Activated CD4-positive, alpha-beta T cell treated with anti-CD3 and anti-CD28 coated beads, Interleukin-2, amount 50 U/mL, for 16 hours (primary cell): ENCODE measurements around the gene AGAP1.
"Not testable (repeated sequence)": the region's sequence is repeated elsewhere in the genome, so short reads cannot be mapped to it uniquely, and the experiment has no call there.

Experiments used
- DNase-seq: peaks from one replicate; pipeline ENCODE4 v3.0.0-alpha.2; 2020

The AGAP1 gene

GRCh38 chr2:236120829-236121228 is 627.0 kb downstream of the AGAP1 start:
- no peak for DNase-seq

- no peak for DNase-seq
Observed at GRCh38 chr2:236121546-236121945, 627.7 kb downstream of the AGAP1 start.

GRCh38 chr2:236122236-236122635 is 628.4 kb downstream of the AGAP1 start:
- DNase-seq: no peak

GRCh38 chr2:236123716-236124115 is 629.9 kb downstream of the AGAP1 start:
- no peak for DNase-seq

- no peak for DNase-seq
Observed at GRCh38 chr2:236124182-236124893, 630.5 kb downstream of the AGAP1 start.

GRCh38 chr2:236125541-236125940 is 631.7 kb downstream of the AGAP1 start:
- no peak for DNase-seq

GRCh38 chr2:236127010-236127409 is 633.2 kb downstream of the AGAP1 start:
- DNase-seq: no peak

GRCh38 chr2:236128321-236128720 is 634.5 kb downstream of the AGAP1 start:
- DNase-seq: no peak

- no peak for DNase-seq
Observed at GRCh38 chr2:236129935-236130334, 636.1 kb downstream of the AGAP1 start.

- DNase-seq: no peak
Observed at GRCh38 chr2:236130349-236130998, 636.6 kb downstream of the AGAP1 start.

GRCh38 chr2:236131073-236131692 is 637.3 kb downstream of the AGAP1 start:
- no peak for DNase-seq

GRCh38 chr2:236133410-236134012 is 639.7 kb downstream of the AGAP1 start:
- no peak for DNase-seq

GRCh38 chr2:236136538-236136937 is 642.7 kb downstream of the AGAP1 start:
- DNase-seq: no peak

- DNase-seq: no peak
Observed at GRCh38 chr2:236137066-236137465, 643.2 kb downstream of the AGAP1 start.

- not testable (repeated sequence) for DNase-seq
Observed at GRCh38 chr2:236141616-236142015, 647.8 kb downstream of the AGAP1 start.

GRCh38 chr2:236143811-236144210 is 650.0 kb downstream of the AGAP1 start:
- DNase-seq: no peak

- DNase-seq: no peak
Observed at GRCh38 chr2:236146436-236146835, 652.6 kb downstream of the AGAP1 start.

GRCh38 chr2:236155406-236155805 is 661.6 kb downstream of the AGAP1 start:
- DNase-seq: no peak

- no peak for DNase-seq
Observed at GRCh38 chr2:236156095-236156859, 662.4 kb downstream of the AGAP1 start.

- no peak for DNase-seq
Observed at GRCh38 chr2:236156860-236157194, 663.0 kb downstream of the AGAP1 start.

- no peak for DNase-seq
Observed at GRCh38 chr2:236157366-236157765, 663.5 kb downstream of the AGAP1 start.

GRCh38 chr2:236157815-236158498 is 664.1 kb downstream of the AGAP1 start:
- DNase-seq: no peak
